ENCODE measurements around the gene BDNF. TPM values are rescaled to one million over a fixed set of nuclear protein-coding genes. Genes with fewer than 3 reads are reported as not detected.

Gene BDNF
- total RNA-seq, 1 experiment from 2014 or later: 0.36 TPM

DNA sequence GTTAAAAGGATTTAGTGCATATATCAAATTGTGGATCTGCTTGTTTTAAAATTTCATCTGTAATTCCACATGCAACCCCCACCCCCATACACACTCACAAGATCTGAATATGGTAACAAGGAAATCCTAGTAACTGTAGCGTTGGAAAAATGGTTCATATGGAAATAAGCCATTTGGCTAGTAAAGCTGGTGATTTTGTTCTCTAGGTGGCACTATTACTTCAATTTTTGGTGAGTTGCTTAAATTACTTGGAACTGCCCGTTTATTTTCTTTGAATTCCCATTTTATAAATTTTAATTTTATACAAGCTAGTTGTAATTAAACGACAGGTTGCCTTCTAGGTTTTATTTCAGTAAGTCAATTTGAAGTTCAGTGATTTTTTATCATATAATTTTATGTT lies 5.3 kb downstream of the BDNF start:
- ChIA-PET CTCF (interaction anchor here (0.7 kb wide), 2 partner anchors 605 to 1744 kb away, joined by 3 to 12 read pairs; no protein-coding TSS in a partner anchor), POLR2A (no interaction called here)
- no TSS peak for BruUV-seq (replicated peaks)
- Histone ChIP-seq H3K4me3 (ENCODE audit: low read depth in 2 of 2, low read length in 2 of 2) (no peak overlapping the region), H3K4me1 (ENCODE audit: control insufficient read depth, insufficient read depth, low read length) (peaks cover 2% of the 10 kb centered on the region; the same call in 1 of the 2 replicates), H3K9me3 (ENCODE audit: control insufficient read depth, insufficient read depth, low read depth, low read length) (no peaks in the 10 kb centered on the region), H3K36me3 (ENCODE audit: control insufficient read depth, insufficient read depth, low read length) (no peaks in the 10 kb centered on the region; the same call in 1 of the 2 replicates), H3K27ac (ENCODE audit: low read length) (no peak overlapping the region), H3K27me3 (ENCODE audit: control insufficient read depth, insufficient read depth, low read length) (peaks cover 3% of the 10 kb centered on the region)
- DNase-seq (ENCODE audit: low read depth, low spot score) (no peak), ATAC-seq (no peak)
- intact Hi-C loops (cut with micrococcal nuclease; ENCODE audit: unreplicated experiment): loop anchor here (2.0 to 5.0 kb wide), 6 partner anchors 412 to 1640 kb away; partner anchors contain the start of genes KIF18A and METTL15
- in situ Hi-C loops (cut with HindIII; ENCODE audit: low pct_unique_long_range_greater_than_20kb, low sequenced_read_pairs): no loop called here
- TF ChIP-seq, protein P1, sequence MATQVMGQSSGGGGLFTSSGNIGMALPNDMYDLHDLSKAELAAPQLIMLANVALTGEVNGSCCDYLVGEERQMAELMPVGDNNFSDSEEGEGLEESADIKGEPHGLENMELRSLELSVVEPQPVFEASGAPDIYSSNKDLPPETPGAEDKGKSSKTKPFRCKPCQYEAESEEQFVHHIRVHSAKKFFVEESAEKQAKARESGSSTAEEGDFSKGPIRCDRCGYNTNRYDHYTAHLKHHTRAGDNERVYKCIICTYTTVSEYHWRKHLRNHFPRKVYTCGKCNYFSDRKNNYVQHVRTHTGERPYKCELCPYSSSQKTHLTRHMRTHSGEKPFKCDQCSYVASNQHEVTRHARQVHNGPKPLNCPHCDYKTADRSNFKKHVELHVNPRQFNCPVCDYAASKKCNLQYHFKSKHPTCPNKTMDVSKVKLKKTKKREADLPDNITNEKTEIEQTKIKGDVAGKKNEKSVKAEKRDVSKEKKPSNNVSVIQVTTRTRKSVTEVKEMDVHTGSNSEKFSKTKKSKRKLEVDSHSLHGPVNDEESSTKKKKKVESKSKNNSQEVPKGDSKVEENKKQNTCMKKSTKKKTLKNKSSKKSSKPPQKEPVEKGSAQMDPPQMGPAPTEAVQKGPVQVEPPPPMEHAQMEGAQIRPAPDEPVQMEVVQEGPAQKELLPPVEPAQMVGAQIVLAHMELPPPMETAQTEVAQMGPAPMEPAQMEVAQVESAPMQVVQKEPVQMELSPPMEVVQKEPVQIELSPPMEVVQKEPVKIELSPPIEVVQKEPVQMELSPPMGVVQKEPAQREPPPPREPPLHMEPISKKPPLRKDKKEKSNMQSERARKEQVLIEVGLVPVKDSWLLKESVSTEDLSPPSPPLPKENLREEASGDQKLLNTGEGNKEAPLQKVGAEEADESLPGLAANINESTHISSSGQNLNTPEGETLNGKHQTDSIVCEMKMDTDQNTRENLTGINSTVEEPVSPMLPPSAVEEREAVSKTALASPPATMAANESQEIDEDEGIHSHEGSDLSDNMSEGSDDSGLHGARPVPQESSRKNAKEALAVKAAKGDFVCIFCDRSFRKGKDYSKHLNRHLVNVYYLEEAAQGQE (IDR thresholded peaks at IDR 0.05; ENCODE audit: insufficient read depth in 1 of 2, low read depth in 2 of 2, low read length in 1 of 2): no peak
- TF ChIP-seq POLR2AphosphoS5 (IDR thresholded peaks at IDR 0.05; ENCODE audit: low read depth, low read length): no peak
- TF ChIP-seq SIN3A (IDR thresholded peaks at IDR 0.05; ENCODE audit: borderline replicate concordance, insufficient read depth, low read depth, low read length): no peak
- TF ChIP-seq, protein P2, sequence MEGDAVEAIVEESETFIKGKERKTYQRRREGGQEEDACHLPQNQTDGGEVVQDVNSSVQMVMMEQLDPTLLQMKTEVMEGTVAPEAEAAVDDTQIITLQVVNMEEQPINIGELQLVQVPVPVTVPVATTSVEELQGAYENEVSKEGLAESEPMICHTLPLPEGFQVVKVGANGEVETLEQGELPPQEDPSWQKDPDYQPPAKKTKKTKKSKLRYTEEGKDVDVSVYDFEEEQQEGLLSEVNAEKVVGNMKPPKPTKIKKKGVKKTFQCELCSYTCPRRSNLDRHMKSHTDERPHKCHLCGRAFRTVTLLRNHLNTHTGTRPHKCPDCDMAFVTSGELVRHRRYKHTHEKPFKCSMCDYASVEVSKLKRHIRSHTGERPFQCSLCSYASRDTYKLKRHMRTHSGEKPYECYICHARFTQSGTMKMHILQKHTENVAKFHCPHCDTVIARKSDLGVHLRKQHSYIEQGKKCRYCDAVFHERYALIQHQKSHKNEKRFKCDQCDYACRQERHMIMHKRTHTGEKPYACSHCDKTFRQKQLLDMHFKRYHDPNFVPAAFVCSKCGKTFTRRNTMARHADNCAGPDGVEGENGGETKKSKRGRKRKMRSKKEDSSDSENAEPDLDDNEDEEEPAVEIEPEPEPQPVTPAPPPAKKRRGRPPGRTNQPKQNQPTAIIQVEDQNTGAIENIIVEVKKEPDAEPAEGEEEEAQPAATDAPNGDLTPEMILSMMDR (IDR thresholded peaks at IDR 0.05): peak; percentile 49; the same call in 1 of the 2 replicates

DNA sequence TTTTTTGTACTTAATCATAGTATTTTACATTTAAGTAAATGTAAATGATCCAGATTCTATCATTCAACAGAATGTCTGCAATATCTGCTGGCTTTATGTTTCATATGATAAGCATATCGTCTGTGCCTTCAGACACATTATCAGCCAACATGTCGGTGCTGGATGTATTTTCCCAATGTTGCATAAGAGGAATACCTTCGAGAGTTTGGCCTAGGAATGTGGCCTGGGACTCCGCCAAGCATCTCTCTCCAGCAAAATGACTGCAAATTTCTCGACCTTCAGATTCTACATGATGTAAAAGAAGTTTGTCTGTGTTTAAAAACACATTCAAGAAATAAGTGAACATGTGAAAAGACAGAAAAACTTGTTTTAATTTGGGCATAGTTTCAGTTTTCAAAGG lies 6.9 kb downstream of the BDNF start:
- ChIA-PET CTCF (no interaction called here), POLR2A (no interaction called here)
- Histone ChIP-seq H3K27ac (ENCODE audit: low read length) (no peak overlapping the region), H3K9me3 (ENCODE audit: control insufficient read depth, insufficient read depth, low read depth, low read length) (no peaks in the 10 kb centered on the region), H3K4me3 (ENCODE audit: low read depth in 2 of 2, low read length in 2 of 2) (no peak overlapping the region), H3K27me3 (ENCODE audit: control insufficient read depth, insufficient read depth, low read length) (peaks cover 3% of the 10 kb centered on the region; the same call in 1 of the 2 replicates), H3K4me1 (ENCODE audit: control insufficient read depth, insufficient read depth, low read length) (peaks cover 2% of the 10 kb centered on the region; the same call in 1 of the 2 replicates), H3K36me3 (ENCODE audit: control insufficient read depth, insufficient read depth, low read length) (no peaks in the 10 kb centered on the region)
- BruUV-seq (replicated peaks): no TSS peak
- no peak for ATAC-seq
- intact Hi-C loops (cut with micrococcal nuclease; ENCODE audit: unreplicated experiment) (no loop called here), in situ Hi-C loops (cut with HindIII; ENCODE audit: low pct_unique_long_range_greater_than_20kb, low sequenced_read_pairs) (no loop called here)
- DNase-seq (ENCODE audit: low read depth, low spot score): no peak
- TF ChIP-seq TCF7L2 (IDR thresholded peaks at IDR 0.05; ENCODE audit: low read depth, low read length): no peak
- no peak for TF ChIP-seq SIN3A (IDR thresholded peaks at IDR 0.05; ENCODE audit: borderline replicate concordance, insufficient read depth, low read depth, low read length)
- TF ChIP-seq, protein P2 (IDR thresholded peaks at IDR 0.05): no peak
- no peak for TF ChIP-seq POLR2AphosphoS5 (IDR thresholded peaks at IDR 0.05; ENCODE audit: low read depth, low read length)
- TF ChIP-seq, protein P1 (IDR thresholded peaks at IDR 0.05; ENCODE audit: insufficient read depth in 1 of 2, low read depth in 2 of 2, low read length in 1 of 2): no peak

Data from Panc1 (cell line).